ENCODE measurements around the gene ZNHIT1.

DNA sequence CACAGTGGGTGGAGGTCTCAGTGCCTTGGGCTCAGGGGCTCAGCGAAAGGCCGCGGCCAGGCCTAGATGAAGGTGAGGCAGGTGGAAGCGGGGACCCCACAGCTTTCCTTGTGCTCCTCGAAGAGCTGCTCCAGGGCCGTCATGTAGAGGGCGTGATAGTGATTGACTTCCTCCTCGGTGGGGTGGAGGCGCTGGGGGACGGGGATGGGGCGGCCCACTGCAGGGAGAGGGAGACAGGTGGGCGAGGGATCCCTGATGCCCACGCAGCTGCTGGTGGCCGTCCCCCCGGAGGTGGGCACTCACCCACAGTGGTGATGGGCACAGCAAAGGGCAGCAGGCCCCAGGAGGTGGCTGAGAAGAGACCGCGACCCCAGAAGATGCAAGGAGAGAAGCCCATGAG, 22.1 kb upstream of the ZNHIT1 start:
- TF ChIP-seq, protein P1, sequence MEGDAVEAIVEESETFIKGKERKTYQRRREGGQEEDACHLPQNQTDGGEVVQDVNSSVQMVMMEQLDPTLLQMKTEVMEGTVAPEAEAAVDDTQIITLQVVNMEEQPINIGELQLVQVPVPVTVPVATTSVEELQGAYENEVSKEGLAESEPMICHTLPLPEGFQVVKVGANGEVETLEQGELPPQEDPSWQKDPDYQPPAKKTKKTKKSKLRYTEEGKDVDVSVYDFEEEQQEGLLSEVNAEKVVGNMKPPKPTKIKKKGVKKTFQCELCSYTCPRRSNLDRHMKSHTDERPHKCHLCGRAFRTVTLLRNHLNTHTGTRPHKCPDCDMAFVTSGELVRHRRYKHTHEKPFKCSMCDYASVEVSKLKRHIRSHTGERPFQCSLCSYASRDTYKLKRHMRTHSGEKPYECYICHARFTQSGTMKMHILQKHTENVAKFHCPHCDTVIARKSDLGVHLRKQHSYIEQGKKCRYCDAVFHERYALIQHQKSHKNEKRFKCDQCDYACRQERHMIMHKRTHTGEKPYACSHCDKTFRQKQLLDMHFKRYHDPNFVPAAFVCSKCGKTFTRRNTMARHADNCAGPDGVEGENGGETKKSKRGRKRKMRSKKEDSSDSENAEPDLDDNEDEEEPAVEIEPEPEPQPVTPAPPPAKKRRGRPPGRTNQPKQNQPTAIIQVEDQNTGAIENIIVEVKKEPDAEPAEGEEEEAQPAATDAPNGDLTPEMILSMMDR (IDR thresholded peaks at IDR 0.05; ENCODE audit: insufficient read depth, low read depth, low read length), result no peak
- no peak for TF ChIP-seq EZH2 (IDR thresholded peaks at IDR 0.05; ENCODE audit: insufficient read depth, low read length)
